GM23338 (cell line): ENCODE results near the gene SUPT7L.

Experiments used
- CTCF ChIP-seq, 2 experiments: fragments of 200-600 bp in 1 of 2; sonication (generic) in 1 of 2; conservative IDR thresholded peaks; 2 replicates each; pipeline versions ENCODE4 v1.5.1 to v1.6.1; 2016 to 2017; ENCODE audit warnings: antibody characterized with exemption in 2 of 2, low read depth in 2 of 2, mild to moderate bottlenecking in 2 of 2, moderate library complexity in 1 of 2
- EZH2phosphoT487 ChIP-seq: fragments of 200-600 bp; sonication (generic); IDR thresholded peaks from one replicate; pipeline ENCODE4 v1.8.1; 2018; ENCODE audit warnings: antibody characterized with exemption; ENCODE audit not compliant: unreplicated experiment
- POLR2AphosphoS5 ChIP-seq: IDR thresholded peaks from 2 replicates; pipeline ENCODE4 v1.6.1; 2016; ENCODE audit warnings: antibody characterized with exemption, low read depth
- REST ChIP-seq: IDR thresholded peaks from one replicate; pipeline ENCODE4 v1.6.1; 2018; ENCODE audit warnings: antibody characterized with exemption; ENCODE audit not compliant: unreplicated experiment

GRCh38 chr2:27638709-27639108 lies 24.7 kb downstream of the SUPT7L start:
- TF ChIP-seq CTCF (conservative IDR thresholded peaks at IDR 0.05; ENCODE audit: low read depth in 2 of 2): no peak
- no peak for TF ChIP-seq EZH2phosphoT487
- TF ChIP-seq POLR2AphosphoS5: no peak
- TF ChIP-seq REST: no peak
